Measurements from ENCODE around the gene SHANK2.

The SHANK2 gene

GRCh38 chr11:71218789-71219499, 33.4 kb downstream of the SHANK2 start:
- DNase-seq, result no peak

DNA sequence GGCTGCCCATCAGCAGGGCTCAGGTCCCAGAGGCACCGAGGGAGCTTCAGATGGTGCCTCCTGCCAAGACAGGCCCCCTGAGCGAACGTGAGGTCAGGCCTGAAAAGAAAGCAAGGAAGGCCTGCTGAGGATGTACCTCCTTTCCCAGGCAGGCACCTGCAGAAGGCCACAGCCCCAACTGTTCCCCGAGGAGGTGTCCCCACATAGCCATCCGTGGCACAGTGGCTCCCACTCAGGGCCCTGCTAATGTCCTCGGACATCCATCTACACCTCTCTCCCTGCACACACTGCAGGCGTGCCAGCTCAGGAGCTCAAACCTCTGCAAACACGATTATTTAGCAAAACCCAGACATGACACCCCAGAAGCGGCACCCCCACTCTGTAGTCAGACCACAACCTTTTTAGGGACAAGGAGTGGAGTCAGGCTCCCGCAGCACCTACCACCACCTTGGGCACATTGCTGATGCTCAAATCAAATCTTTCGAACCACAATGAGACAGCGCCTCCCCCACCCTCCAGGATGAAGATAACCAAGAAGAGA, 36.9 kb downstream of the SHANK2 start:
- no peak for DNase-seq

- DNase-seq, result no peak
Measured at GRCh38 chr11:71214553-71215424, 37.6 kb downstream of the SHANK2 start.

- no peak for DNase-seq
Measured at GRCh38 chr11:71213696-71214552, 38.5 kb downstream of the SHANK2 start.

DNA sequence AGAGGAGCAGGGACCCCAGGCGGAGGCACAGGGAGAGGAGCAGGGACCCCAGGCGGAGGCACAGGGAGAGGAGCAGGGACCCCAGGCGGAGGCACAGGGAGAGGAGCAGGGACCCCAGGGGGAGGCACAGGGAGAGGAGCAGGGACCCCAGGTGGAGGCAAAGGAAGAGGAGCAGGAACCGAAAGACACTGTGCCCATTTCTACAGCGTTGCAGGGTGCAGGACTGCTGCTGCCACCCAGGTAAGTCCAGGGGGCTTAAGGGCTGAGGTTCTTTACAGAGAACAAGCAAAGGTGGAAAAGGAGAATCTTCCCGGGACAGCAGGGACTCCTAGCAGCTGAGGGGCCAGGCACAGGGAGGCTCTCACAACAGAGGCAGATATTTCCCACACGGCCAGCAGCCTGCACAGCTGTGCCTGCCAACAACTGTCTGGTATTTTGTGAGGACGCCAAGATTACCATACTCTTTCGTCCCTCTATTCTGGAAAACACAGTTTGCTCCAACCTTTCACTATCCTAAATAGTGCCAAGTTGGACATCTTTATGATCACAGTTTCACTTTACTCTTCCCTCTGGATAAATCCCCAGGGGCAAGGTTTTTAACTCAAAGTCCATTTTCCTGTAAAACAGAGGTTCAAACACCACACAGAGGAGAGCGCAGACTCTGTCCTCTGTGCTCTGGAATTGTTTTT, 39.4 kb downstream of the SHANK2 start:
- no peak for DNase-seq

DNA sequence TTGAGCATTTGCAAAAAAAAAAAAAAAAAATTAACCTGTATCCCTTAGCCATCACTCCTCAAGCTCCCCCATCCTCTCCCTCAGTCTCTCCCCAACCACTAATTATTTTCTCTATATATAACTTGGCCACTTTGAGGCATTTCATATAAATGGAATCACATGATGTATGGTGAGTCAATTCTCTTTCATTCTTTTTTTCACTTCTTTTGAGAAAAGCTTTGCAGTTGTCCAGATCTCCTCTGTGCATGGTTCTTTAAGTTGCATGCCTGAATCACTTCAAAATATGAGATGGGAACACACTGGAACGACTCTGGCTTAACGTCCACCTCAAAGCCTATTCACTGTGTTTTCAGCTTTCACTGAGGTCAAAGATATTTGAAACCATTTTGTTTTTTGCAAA, 40.7 kb downstream of the SHANK2 start:
- no peak for DNase-seq

- no peak for DNase-seq
Measured at GRCh38 chr11:71210861-71211260, 41.5 kb downstream of the SHANK2 start.

- no peak for DNase-seq
Measured at GRCh38 chr11:71209656-71210055, 42.7 kb downstream of the SHANK2 start.

GRCh38 chr11:71209181-71209580, 43.2 kb downstream of the SHANK2 start:
- DNase-seq, result no peak

DNA sequence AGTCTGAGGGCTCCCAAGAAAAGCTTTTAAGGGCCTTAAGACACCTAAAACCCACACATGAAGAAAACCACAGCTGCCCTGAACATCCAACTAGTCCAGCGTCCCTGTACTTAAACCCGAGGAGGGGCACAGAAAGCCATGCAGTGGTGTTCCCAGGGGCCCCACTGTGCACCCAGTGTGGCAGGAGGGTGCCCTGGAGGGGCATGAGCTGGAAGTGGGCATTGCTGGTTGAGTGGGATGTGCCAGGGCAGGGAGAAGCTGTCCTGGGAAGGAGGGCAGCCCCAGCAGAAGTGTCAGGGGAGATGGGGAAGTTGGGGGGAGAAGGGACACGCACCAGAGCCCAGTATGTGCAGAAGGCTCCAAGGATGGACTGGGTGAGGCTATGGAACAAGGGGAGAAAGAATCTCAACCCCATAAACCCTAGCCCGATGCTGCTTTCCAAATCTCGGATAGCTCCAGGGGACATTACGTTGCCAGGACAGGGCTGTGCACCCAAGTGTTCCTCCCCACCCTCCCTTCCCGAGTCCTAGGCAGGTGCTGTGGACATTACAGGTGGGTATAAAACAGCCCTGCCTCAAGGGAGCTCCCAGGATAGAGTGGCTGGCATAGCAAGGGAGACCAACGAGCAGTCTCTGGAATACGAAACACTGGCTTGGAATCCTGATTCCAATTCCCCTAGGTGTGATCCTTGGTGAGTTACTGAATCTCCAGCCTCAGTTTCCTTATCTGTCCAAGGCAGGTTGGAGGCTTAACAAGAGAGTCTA, 44.2 kb downstream of the SHANK2 start:
- DNase-seq, result no peak

- DNase-seq, result no peak
Measured at GRCh38 chr11:71207563-71207962, 44.8 kb downstream of the SHANK2 start.

DNA sequence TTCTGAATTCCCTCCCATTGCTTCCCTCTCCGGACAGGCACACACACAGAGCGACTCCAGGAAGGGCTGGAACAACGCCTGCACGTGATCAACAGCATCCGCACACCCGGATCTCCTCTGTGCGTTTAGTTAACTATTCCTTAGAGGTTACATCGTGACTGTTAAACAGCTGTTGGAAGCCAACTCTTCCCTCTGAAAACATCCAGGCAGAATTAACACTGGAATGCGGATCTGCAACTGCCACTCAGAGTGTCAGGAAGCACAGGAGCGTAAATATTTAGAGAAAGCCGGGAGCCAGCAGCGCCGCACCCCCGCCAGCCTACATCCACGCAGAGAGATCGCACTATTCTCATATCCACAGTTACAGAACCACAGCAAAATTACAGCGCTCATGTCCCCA, 46.2 kb downstream of the SHANK2 start:
- no peak for DNase-seq

DNA sequence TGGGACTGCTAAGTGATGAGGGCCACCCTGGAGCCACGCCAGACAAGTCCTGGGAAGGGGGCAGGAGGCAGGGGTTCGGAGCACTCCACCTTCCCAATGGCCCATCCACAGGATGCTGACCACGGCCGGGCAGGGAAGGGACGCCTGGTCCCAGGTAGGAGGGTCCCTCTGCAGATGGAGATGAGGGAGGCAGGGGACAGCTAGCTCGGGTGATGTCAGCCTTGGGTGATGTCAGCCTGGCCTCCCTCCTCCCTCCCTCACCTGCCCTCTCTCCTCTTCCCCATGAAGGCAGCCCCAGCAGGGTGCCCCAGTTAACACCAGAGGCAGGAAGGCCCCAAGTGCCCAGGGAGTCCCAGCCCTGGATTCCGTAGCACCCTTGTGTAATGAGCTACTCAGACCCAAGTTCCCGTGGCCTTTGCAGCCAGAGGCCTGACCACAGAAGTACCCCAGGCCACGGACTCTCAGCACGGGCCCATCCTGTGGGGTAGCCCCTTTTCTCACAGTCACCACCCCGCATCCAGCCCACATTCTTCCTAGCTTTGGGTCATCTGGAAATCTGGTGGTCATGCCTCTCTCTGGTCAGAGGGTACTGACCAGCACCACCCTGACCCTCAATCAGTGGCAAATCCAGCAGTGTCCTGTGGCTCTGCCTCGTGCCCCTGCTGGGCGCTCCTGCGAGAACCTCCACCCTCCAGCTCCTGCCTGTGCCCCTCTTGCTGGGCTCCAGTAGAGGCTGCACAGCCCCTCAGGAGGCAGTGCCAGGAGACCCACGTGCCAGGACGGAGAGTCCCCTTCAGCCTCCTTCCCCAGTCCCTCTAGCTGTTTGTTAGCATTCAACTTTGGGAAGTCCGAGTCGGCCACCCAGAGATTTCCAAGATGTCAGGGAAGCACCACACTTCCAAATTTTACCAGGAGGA, 47.4 kb downstream of the SHANK2 start:
- no peak for DNase-seq

DNA sequence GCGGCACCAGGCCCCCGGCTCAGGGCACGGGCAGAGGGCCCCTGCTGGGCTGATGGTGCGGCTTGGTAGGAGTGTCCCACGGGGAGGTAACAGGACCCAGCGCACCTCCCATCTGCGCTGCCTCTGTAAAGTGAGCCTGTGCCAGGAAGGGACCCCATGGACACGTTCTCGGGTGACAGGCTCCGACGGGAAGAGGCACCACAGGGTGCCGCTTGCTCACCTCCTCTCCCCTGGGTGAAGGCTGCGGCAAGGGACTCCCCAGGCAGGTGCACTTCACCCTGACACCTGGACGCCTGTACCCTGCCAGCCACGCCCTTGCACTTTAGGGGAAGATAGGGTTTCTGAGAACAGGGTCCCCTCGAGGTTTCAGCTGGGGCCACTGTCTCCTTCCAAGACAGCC, 48.1 kb downstream of the SHANK2 start:
- no peak for DNase-seq

DNA sequence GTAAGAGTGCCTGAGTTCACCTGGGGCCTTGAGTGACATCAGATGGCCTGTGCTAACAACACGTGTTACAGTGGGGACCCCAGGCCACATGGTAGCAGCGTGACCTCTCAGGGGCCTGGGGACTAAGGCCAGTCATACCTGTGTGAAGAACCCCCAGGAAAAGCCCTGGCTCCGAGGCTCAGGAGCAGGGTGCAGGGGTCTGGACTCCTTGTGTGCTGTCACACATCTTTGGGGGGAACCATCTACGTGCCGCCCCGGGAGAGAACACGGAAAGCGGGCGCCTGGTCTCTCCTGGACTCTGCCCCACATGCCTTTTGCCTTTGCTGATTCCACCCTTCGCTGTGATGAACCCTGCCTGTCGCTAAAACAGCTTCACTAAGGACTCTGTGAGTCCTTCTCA, 48.7 kb downstream of the SHANK2 start:
- DNase-seq, result no peak

DNA sequence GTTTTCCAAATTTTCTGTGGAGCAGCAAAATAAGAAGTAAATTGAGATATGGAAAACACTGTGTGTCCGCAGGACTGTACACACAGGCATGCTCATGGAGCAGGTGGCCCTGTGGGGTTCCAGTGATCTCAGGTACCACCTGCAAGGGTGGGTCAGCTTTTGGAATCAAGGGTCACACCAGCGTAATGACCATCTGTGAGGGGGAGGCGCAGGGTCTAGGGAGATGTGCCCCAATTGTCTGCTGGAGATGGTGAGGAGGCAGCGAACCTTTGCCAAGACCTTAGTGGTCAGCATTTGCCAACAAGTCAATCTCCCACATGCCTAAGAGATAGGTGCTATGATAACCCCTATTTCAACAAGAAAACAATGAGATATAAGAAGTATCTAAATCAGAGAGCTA, 49.4 kb downstream of the SHANK2 start:
- DNase-seq, result no peak

DNA sequence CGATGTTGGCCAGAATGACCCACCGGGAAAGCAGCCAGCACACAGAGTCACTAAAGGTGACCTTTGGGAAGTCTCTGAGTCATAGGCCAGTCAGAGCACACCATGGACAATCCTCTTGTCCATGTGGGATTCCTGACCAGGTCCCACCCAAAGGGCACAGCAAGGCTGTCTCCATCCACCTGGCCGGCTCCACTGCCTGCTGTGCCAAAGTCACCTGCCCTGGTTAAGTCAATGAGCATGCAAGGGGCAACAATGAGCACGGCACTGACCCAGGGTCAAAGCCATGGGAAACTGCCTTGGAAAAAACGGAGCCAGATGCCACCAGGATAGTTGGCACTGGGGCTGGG, 49.8 kb downstream of the SHANK2 start:
- no peak for DNase-seq

All from NCI-H526 (cell line).